Endothelial cell (in vitro differentiated cells): ENCODE data around the gene ARID4B. TPM values are rescaled to one million over a fixed set of nuclear protein-coding genes. Genes with fewer than 3 reads are reported as not detected.

Source experiments
- DNase-seq: peaks from one replicate; pipeline ENCODE4 v3.0.0; 2021; ENCODE audit warnings: low spot score
- H3K27ac Mint-ChIP-seq: one replicate; pipeline ENCODE4 v1.8.0; 2021; ENCODE audit warnings: mixed read lengths, inconsistent platforms; ENCODE audit not compliant: unreplicated experiment
- H3K27me3 Mint-ChIP-seq: one replicate; pipeline ENCODE4 v1.8.0; 2021; ENCODE audit warnings: mild to moderate bottlenecking, moderate library complexity, mixed read lengths, inconsistent platforms; ENCODE audit not compliant: unreplicated experiment
- H3K36me3 Mint-ChIP-seq: one replicate; pipeline ENCODE4 v1.8.0; 2021; ENCODE audit warnings: mild to moderate bottlenecking, low read depth, mixed read lengths, inconsistent platforms; ENCODE audit not compliant: unreplicated experiment
- H3K4me1 Mint-ChIP-seq: one replicate; pipeline ENCODE4 v1.8.0; 2021; ENCODE audit warnings: mild to moderate bottlenecking, mixed read lengths, inconsistent platforms; ENCODE audit not compliant: unreplicated experiment
- H3K4me3 Mint-ChIP-seq: one replicate; pipeline ENCODE4 v1.8.0; 2021; ENCODE audit warnings: mild to moderate bottlenecking, mixed read lengths, inconsistent platforms; ENCODE audit not compliant: unreplicated experiment
- H3K9me3 Mint-ChIP-seq: one replicate; pipeline ENCODE4 v1.8.0; 2021; ENCODE audit warnings: mixed read lengths, inconsistent platforms; ENCODE audit not compliant: unreplicated experiment
- total RNA-seq: library from RNA; stranded (reverse); fragmentation: NEBNext Ultra II Directional; extraction: Animal tissue kit (Norgen Biotek cat#: 25700); gene quantifications from one replicate; pipeline ENCODE4 v1.2.1, GENCODE V29; 2021; ENCODE audit not compliant: unreplicated experiment
- TF ChIP-seq, protein P1 (sequence below): fragments of 200-600 bp; sonication (generic); IDR thresholded peaks from one replicate; pipeline ENCODE4 v1.5.0; 2021; ENCODE audit warnings: antibody characterized with exemption; ENCODE audit not compliant: unreplicated experiment

ARID4B gene
- total RNA-seq, 1 donor from 2014 or later: 48.2 TPM

- peaks cover 6% of the 10 kb centered on the region for H3K36me3 Mint-ChIP-seq
- peak; percentile 28 for DNase-seq
- H3K9me3 Mint-ChIP-seq: no peaks in the 10 kb centered on the region
These were observed 1.3 kb upstream of the ARID4B start for GRCh38 chr1:235329139-235329902.

DNA sequence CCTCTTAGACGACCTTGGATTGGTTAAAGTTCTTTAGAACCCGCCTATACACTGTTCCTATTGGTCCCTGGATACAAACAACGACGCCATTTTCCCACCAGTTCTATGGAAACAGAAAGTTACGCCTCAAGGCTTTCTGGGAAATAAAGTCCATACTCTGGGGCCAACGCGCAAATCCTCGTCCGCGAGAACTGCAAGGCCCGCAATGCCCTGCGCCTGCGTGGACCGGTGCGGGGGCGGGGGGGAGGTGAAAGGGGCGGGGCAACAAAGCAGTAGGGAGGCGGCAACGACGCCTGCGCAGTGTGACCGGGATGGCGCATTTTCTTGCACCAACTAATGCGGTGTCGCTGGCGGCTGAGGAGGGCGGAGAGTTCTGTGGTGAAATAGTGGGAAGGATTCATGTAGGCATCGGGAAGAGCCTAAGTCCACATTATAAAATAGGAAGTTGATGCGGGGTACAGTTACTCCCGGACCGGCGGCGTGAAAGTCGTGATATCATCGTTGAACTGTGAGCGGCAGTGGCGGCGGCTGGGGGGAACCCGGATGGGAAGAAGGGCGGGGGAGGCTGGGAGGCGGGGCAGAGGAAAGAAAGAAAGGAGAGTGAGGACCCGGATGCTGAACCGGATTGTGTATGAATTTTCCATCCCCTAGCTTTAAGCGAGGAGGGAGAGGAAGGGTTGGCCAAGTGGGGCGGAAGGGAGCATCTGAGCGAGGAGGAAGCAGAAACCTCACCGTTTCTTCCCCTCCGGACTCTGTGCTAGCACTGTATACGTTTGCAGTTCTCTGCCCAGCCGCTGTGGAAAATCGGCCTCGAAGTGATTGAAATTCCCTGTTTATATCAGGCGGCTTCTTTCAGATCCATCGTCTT lies 526 bp upstream of the ARID4B start, which contains the start of gene GGPS1:
Gene GGPS1, plus strand, starts transcription at position 300 of the 868 bp plus-strand sequence. CDS start 6,695 bp downstream, outside the sequence.
- Mint-ChIP-seq H3K4me1 (peaks cover 31% of the 10 kb centered on the region), H3K27me3 (peaks cover 12% of the 10 kb centered on the region), H3K36me3 (peaks cover 6% of the 10 kb centered on the region), H3K4me3 (no peak within 1 kb of the TSS), H3K27ac (peak within 1 kb of the TSS; percentile 89), H3K9me3 (no peaks in the 10 kb centered on the region)
- TF ChIP-seq, protein P1, sequence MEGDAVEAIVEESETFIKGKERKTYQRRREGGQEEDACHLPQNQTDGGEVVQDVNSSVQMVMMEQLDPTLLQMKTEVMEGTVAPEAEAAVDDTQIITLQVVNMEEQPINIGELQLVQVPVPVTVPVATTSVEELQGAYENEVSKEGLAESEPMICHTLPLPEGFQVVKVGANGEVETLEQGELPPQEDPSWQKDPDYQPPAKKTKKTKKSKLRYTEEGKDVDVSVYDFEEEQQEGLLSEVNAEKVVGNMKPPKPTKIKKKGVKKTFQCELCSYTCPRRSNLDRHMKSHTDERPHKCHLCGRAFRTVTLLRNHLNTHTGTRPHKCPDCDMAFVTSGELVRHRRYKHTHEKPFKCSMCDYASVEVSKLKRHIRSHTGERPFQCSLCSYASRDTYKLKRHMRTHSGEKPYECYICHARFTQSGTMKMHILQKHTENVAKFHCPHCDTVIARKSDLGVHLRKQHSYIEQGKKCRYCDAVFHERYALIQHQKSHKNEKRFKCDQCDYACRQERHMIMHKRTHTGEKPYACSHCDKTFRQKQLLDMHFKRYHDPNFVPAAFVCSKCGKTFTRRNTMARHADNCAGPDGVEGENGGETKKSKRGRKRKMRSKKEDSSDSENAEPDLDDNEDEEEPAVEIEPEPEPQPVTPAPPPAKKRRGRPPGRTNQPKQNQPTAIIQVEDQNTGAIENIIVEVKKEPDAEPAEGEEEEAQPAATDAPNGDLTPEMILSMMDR: no peak
- DNase-seq: peak; percentile 96

More at GRCh38 chr1:235329139-235329902, 1.3 kb upstream of the ARID4B start:
- TF ChIP-seq, protein P1: no peak
- H3K4me3 Mint-ChIP-seq: no peak overlapping the region
- H3K27ac Mint-ChIP-seq: no peak overlapping the region
- peaks cover 31% of the 10 kb centered on the region for H3K4me1 Mint-ChIP-seq
- peaks cover 10% of the 10 kb centered on the region for H3K27me3 Mint-ChIP-seq

GRCh38 chr1:235326719-235327558 lies 1.0 kb downstream of the ARID4B start:
- H3K27ac Mint-ChIP-seq: peak overlapping the region; percentile 98
- H3K4me3 Mint-ChIP-seq: peak overlapping the region; percentile 99
- peaks cover 12% of the 10 kb centered on the region for H3K36me3 Mint-ChIP-seq

DNA sequence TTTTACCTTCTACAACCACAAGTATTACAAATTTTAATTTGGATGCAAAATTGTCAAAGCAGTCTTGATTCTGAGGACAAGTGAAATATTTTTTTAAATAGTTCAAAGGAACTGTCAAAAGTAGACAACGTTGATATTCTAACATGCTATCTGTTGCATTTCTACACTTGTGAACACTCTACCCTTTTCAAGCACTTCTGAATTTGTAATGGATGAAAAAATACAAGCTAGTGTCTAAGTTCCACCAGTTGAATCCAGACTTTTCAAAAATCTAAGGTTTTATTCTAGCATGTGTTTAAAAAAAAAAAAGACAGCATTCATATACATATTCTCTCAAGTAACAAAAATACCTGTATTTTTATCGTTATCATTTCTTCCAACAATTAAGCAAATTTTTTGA lies 2.1 kb downstream of the ARID4B start:
- Mint-ChIP-seq H3K4me1 (peaks cover 29% of the 10 kb centered on the region), H3K36me3 (peaks cover 13% of the 10 kb centered on the region), H3K4me3 (peak overlapping the region; percentile 99), H3K27ac (peak overlapping the region; percentile 98), H3K27me3 (peaks cover 13% of the 10 kb centered on the region), H3K9me3 (no peaks in the 10 kb centered on the region)
- DNase-seq: no peak
- TF ChIP-seq, protein P1: no peak

More at GRCh38 chr1:235326719-235327558, 1.0 kb downstream of the ARID4B start:
- H3K9me3 Mint-ChIP-seq: no peaks in the 10 kb centered on the region
- TF ChIP-seq, protein P1: no peak
- H3K4me1 Mint-ChIP-seq: peaks cover 35% of the 10 kb centered on the region
- DNase-seq: peak; percentile 42
- H3K27me3 Mint-ChIP-seq: peaks cover 12% of the 10 kb centered on the region
